NT2/D1 (cell line): ENCODE results near the gene BACH1.

Experiments used
- SUZ12 ChIP-seq: IDR thresholded peaks from 2 replicates; pipeline ENCODE4 v1.6.1; 2011; ENCODE audit not compliant: insufficient read length, insufficient read depth; ENCODE audit errors: extremely low read depth
- YY1 ChIP-seq: IDR thresholded peaks from 2 replicates; pipeline ENCODE4 v1.6.1; 2011; ENCODE audit not compliant: insufficient read length, insufficient read depth
- ZNF274 ChIP-seq: IDR thresholded peaks from 2 replicates; pipeline ENCODE4 v1.6.1; 2011; ENCODE audit warnings: mild to moderate bottlenecking, low read depth, low read length

DNA sequence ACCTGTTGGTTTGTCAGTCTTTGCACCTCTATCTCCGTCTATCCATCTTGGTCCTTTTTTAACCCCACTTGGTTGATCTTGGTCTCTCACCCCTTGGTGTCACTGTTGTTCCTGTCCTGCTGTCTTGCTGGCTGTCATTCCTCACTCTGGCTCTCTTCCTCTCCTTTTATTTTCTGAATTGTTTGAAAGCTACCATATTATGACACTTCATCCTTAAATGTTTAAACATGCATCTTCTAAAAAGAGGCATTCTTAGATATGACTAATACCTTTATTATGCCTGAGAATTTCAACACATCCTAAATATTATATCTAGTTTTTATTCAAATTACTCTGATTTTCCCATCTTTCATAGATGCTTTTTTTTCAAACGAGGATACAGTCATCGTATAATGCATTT lies 37.0 kb downstream of the BACH1 start:
- TF ChIP-seq YY1, result no peak
- TF ChIP-seq SUZ12, result no peak
- no peak for TF ChIP-seq ZNF274
